ENCODE measurements around the gene CAV3. TPM values are rescaled to one million over a fixed set of nuclear protein-coding genes. Genes with fewer than 3 reads are reported as not detected.
A peak's percentile ranks its signal among the peaks of the same experiment; 100 is the strongest.

CAV3 gene
- total RNA-seq, 4 donors from 2014 or later: not detected

GRCh38 chr3:8767667-8768363 lies 34.2 kb downstream of the CAV3 start:
- DNase-seq (ENCODE audit: low spot score) (no peak), ATAC-seq (ENCODE audit: low FRiP score) (no peak)
- TF ChIP-seq, protein P1, sequence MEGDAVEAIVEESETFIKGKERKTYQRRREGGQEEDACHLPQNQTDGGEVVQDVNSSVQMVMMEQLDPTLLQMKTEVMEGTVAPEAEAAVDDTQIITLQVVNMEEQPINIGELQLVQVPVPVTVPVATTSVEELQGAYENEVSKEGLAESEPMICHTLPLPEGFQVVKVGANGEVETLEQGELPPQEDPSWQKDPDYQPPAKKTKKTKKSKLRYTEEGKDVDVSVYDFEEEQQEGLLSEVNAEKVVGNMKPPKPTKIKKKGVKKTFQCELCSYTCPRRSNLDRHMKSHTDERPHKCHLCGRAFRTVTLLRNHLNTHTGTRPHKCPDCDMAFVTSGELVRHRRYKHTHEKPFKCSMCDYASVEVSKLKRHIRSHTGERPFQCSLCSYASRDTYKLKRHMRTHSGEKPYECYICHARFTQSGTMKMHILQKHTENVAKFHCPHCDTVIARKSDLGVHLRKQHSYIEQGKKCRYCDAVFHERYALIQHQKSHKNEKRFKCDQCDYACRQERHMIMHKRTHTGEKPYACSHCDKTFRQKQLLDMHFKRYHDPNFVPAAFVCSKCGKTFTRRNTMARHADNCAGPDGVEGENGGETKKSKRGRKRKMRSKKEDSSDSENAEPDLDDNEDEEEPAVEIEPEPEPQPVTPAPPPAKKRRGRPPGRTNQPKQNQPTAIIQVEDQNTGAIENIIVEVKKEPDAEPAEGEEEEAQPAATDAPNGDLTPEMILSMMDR (IDR thresholded peaks at IDR 0.05): no peak

DNA sequence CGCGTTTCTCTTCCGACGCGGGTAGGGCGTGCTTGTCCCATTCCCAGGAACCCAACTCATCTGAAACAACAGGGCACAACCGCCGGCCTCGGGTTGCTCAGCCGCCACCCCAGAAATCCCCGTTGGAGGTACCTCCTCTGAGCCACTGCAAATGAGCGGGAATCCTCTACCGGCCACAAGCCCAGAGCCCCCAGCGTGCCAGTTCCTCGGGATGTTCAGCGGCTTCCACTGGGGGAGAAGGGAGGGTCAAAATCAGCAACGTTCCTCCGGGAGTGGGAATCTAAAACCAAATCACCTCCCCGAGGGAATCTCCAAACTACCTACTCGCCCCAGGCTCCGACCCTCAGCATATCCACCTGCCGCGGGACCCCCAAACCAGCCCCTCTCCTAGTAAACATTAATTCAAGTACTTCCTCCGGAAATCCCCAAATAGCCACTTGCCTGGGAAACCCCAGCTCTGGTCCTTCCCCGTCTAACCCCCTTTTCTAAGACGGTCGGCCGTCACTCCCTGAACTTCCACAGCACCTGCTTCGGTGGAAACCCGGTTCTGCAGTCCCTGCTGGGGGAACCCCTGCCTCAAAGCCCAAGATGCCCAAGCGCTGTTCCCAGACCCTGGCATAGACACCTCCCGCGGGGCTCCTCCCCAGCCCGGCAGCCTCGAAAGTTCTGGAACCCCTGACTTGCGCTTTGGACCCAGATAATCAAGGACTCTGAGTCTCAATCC lies 34.9 kb downstream of the CAV3 start:
- TF ChIP-seq, protein P1 (IDR thresholded peaks at IDR 0.05): no peak
- no peak for DNase-seq (ENCODE audit: low spot score)
- ATAC-seq (ENCODE audit: low FRiP score): no peak

GRCh38 chr3:8769088-8769822 lies 35.7 kb downstream of the CAV3 start, which contains the start of gene OXTR:
OXTR (minus strand) TSS chr3:8769613; CDS start chr3:8768187, 1,426 bp downstream.
- ATAC-seq (ENCODE audit: low FRiP score) (peak; percentile 86), DNase-seq (ENCODE audit: low spot score) (no peak)

DNA sequence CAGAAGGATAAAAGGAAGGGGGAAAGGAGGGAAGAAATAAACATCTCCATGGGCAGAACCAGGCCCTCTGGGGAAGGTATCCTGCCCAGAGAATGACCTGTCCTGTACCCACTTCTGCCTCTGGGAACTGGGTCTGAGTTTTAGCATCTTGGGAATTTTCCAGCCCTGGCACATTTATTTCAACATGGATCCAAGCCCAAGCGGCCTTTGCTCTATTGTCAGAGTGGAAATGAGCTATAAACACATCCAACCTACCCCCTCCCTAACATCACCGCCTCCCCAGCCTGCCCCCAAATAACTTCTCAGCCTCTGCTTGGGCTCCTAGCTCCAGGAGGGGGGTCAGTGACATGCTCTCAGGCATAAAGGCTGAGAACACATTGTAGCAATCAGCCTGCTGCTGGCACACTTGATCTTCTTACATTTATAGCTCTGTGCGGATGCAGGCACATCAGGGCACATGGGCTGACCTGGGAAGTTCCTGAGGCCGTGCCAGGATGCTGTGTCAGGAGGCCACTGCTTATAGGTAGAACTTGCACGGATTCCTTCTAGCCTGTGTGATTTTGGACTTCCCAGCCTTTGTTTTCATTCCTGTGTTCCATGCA lies 40.4 kb downstream of the CAV3 start:
- TF ChIP-seq, protein P1 (IDR thresholded peaks at IDR 0.05): no peak
- no peak for ATAC-seq (ENCODE audit: low FRiP score)
- no peak for DNase-seq (ENCODE audit: low spot score)

More at GRCh38 chr3:8769088-8769822, 35.7 kb downstream of the CAV3 start, which contains the start of gene OXTR:
- TF ChIP-seq, protein P1 (IDR thresholded peaks at IDR 0.05): peak in 2 of 3 donors; percentile 67 to 94

DNA sequence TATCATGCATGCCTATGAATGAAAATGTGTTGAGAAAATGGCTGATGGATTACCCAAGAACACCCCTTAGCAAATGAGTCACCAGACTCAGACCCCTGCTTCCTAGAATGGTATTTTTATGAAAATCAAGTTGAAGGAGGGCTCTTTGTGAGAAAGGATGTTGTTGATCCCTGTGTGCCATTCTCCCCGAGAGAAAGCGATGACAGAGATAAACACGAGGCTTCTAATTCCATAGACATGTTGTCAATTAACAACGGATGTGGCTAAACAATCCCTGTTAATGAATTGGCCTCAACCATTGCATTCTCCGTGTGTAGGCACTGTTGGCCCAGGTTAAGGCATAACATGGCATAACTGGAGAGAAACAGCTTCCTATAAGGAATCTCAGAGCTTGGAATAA lies 41.6 kb downstream of the CAV3 start:
- no peak for DNase-seq (ENCODE audit: low spot score)
- TF ChIP-seq, protein P1 (IDR thresholded peaks at IDR 0.05): no peak
- no peak for ATAC-seq (ENCODE audit: low FRiP score)

GRCh38 chr3:8775602-8776001 lies 42.0 kb downstream of the CAV3 start:
- ATAC-seq (ENCODE audit: low FRiP score) (no peak), DNase-seq (ENCODE audit: low spot score) (no peak)
- TF ChIP-seq, protein P1 (IDR thresholded peaks at IDR 0.05): no peak

All from omental fat pad (tissue), 4 donors.